Breast epithelium (tissue), 4 donors: ENCODE data around the gene BCAP31. TPM values are rescaled to one million over a fixed set of nuclear protein-coding genes. Genes with fewer than 3 reads are reported as not detected.

Experiments used
- DNase-seq, 2 donors: peaks; one replicate each; pipeline ENCODE4 v3.0.0-alpha.2; 2019; ENCODE audit warnings: low spot score in 2 of 2
- H3K27ac ChIP-seq, 2 donors: fragments of 200-600 bp; sonication (generic) in 1 of 2; one replicate each; pipeline ENCODE4 v1.5.1; 2016 to 2019; ENCODE audit warnings: mild to moderate bottlenecking in 1 of 2
- H3K27me3 ChIP-seq, 2 donors: fragments of 200-600 bp; sonication (generic) in 1 of 2; one replicate each; pipeline versions ENCODE4 v1.5.1 to v1.6.0; 2017 to 2019; ENCODE audit warnings: control low read depth in 1 of 2, mild to moderate bottlenecking in 1 of 2
- H3K36me3 ChIP-seq: fragments of 200-600 bp; one replicate; pipeline ENCODE4 v1.5.1; 2019
- H3K4me1 ChIP-seq, 2 donors: fragments of 200-600 bp; sonication (generic); one replicate each; pipeline ENCODE4 v1.5.1; 2016 to 2019; ENCODE audit warnings: control low read depth in 1 of 2
- H3K4me3 ChIP-seq, 3 donors: fragments of 200-600 bp; sonication (generic); 1 replicate in 2 of 3; 2 replicates in 1 of 3; pipeline ENCODE4 v1.5.1; 2016 to 2019; ENCODE audit warnings: mild to moderate bottlenecking in 3 of 3, moderate library complexity in 2 of 3
- H3K9me3 ChIP-seq, 2 donors: fragments of 200-600 bp; sonication (generic) in 1 of 2; one replicate each; pipeline ENCODE4 v1.5.1; 2016 to 2019; ENCODE audit warnings: control low read depth in 1 of 2
- CTCF ChIP-seq, 3 donors: fragments of 450-650 bp; IDR thresholded peaks; one replicate each; pipeline ENCODE4 v1.5.1; 2016 to 2017; ENCODE audit warnings: antibody characterized with exemption in 3 of 3, mild to moderate bottlenecking in 3 of 3, moderate library complexity in 3 of 3
- POLR2A ChIP-seq: fragments of 450-650 bp; IDR thresholded peaks from one replicate; pipeline ENCODE4 v1.6.1; 2016; ENCODE audit warnings: antibody characterized with exemption, mild to moderate bottlenecking, moderate library complexity
- POLR2AphosphoS5 ChIP-seq, 3 donors: sonication (generic); formaldehyde crosslinking; IDR thresholded peaks; one replicate each; pipeline ENCODE4 v1.6.1; 2017; ENCODE audit warnings: antibody characterized with exemption in 3 of 3
- intact Hi-C: fragments of 100-400 bp; cut with DNase I; formaldehyde crosslinking; loops from one replicate; pipeline ENCODE4 v1.15.1; 2023; ENCODE audit warnings: low total_unique reads
- total RNA-seq, 3 donors: library from RNA; depleted of rRNA; stranded (reverse); fragments of >200 nt; gene quantifications; one replicate each; pipeline ENCODE4 v1.1.0, GENCODE V29; 2016

Gene BCAP31
- total RNA-seq, 3 donors from 2014 or later, result 120 to 245 (median 129) TPM

- intact Hi-C loops, result no loop called here
- H3K4me1 ChIP-seq, result no peaks in the 10 kb centered on the region
- peaks cover 0 to 60% of the 10 kb centered on the region in 2 donors for H3K27me3 ChIP-seq
- TF ChIP-seq POLR2A, result no peak
- no peak for TF ChIP-seq CTCF (IDR thresholded peaks at IDR 0.05)
- TF ChIP-seq POLR2AphosphoS5 (IDR thresholded peaks at IDR 0.05), result no peak
- H3K27ac ChIP-seq, result no peak overlapping the region
- H3K36me3 ChIP-seq, result no peaks in the 10 kb centered on the region
- peaks cover 0 to 3% of the 10 kb centered on the region in 2 donors for H3K9me3 ChIP-seq
- no peak for DNase-seq
- H3K4me3 ChIP-seq, result no peak overlapping the region
Measured at GRCh38 chrX:153767674-153768055, 43.5 kb upstream of the BCAP31 start.

DNA sequence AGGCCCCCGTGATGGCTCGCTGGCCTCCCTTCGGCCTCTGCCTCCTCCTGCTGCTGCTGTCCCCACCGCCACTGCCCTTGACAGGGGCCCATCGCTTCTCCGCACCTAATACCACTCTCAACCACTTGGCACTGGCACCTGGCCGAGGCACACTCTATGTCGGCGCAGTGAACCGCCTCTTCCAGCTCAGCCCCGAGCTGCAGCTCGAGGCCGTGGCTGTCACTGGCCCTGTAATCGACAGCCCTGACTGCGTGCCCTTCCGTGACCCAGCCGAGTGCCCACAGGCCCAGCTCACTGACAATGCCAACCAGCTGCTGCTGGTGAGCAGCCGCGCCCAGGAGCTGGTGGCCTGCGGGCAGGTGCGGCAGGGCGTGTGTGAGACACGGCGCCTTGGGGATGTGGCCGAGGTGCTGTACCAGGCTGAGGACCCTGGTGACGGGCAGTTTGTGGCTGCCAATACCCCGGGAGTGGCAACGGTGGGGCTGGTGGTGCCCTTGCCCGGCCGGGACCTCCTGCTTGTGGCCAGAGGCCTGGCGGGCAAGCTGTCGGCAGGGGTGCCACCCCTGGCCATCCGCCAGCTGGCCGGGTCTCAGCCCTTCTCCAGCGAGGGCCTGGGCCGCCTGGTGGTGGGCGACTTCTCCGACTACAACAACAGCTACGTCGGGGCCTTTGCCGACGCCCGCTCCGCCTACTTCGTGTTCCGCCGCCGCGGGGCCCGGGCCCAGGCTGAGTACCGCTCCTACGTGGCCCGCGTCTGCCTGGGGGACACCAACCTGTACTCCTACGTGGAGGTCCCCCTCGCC is 42.9 kb upstream of the BCAP31 start:
- no peaks in the 10 kb centered on the region for H3K36me3 ChIP-seq
- TF ChIP-seq POLR2AphosphoS5 (IDR thresholded peaks at IDR 0.05) (no peak), CTCF (IDR thresholded peaks at IDR 0.05) (no peak), POLR2A (no peak)
- peaks cover 0 to 55% of the 10 kb centered on the region in 2 donors for H3K27me3 ChIP-seq
- H3K27ac ChIP-seq, result no peak overlapping the region
- peak overlapping the region in 1 of 3 donors; percentile 40 for H3K4me3 ChIP-seq
- peaks cover 0 to 3% of the 10 kb centered on the region in 2 donors for H3K9me3 ChIP-seq
- H3K4me1 ChIP-seq, result no peaks in the 10 kb centered on the region
- DNase-seq, result no peak
- intact Hi-C loops, result no loop called here

DNA sequence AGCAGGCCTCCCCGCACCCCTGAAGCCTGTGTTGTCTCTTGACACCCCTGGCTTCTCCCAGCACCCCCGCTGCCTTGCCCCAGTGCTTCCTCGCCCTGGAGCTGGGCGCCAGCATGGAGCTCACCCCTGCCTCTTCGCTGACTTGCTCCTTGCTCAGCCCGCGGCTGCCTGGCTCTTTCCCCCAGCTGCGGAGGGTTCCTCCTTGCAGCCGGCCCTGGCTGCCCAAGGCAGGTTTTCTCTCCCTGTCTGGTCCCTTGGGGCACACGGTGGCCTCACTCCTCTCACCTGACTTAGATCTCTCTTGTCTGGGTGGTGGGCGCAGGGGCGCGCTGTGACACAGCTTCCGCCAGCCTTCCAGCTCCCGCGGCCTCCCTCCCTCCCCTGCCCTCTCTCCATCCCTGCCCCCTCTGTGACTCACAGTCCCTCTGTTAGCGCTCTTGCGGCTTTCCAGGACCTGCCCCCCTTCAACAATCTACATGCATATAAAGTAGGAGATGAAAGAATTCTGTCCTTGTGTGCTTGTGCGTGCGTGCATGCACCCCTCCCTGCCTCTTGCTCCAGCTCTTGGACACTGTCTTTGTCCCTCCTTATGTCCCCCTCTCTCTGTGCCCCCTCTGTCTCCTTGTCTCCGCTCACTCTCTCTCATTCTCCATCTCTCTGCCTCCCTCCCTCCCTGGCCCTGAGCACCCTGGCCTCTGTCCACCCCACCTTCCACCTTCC is 42.1 kb upstream of the BCAP31 start:
- TF ChIP-seq CTCF (IDR thresholded peaks at IDR 0.05) (no peak), POLR2AphosphoS5 (IDR thresholded peaks at IDR 0.05) (no peak), POLR2A (no peak)
- Histone ChIP-seq H3K4me1 (no peaks in the 10 kb centered on the region), H3K9me3 (peaks cover 0 to 3% of the 10 kb centered on the region in 2 donors), H3K27me3 (peaks cover 0 to 48% of the 10 kb centered on the region in 2 donors), H3K4me3 (peak overlapping the region in 2 of 3 donors; percentile 40 to 56), H3K27ac (peak overlapping the region; percentile 66 to 83), H3K36me3 (no peaks in the 10 kb centered on the region)
- DNase-seq, result no peak
- intact Hi-C loops, result no loop called here

DNA sequence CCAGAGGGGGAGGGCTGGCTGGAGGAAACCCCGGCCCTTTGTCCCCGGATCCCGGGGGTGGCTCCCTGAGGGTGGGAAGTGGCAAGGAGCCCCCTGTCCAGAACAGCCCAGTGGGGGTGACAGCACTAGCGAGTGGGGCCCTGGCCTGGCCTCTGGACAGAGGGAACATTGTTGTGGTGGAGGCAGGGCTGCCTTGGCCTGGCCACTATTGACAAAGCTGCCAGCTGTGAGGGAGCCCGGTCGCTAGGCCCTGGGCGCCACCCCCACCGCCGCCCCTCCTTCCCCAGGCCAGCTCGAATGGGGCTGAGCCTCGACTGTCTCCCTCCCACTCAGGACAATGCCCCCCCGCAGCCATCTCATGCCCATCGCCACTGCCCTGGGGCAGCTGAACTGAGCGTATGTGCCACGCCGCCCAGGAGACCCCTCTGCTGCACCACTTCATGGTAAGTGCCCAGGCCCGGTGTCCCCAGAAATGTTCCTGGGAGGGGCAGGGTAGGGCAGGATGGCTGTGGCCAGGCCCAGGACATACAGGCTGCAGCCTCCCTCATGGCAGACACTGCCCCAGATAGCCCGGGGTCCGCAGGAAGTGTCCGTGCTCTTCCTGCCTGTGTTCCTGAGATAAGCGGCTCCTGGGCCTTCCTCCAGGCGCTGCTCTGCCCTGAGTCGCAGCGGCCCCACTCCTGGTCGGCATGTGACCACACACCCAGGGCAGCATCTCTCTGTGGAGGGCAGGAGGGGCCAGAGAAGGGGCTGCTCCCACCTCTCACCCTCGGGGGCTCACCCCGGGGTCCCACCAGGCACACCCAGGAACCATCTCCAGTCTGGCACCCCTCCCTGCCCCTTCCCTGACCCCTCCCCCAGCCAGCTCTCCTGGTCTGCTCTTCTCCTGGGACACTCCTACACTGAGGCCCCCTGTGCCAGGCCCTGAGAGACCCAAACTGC is 41.2 kb upstream of the BCAP31 start:
- TF ChIP-seq POLR2A (no peak), CTCF (IDR thresholded peaks at IDR 0.05) (no peak), POLR2AphosphoS5 (IDR thresholded peaks at IDR 0.05) (no peak)
- DNase-seq, result no peak

More for the DNA sequence above, 41.2 kb upstream of the BCAP31 start:
- H3K4me3 ChIP-seq, result peak overlapping the region in 2 of 3 donors; percentile 40 to 56
- peaks cover 0 to 41% of the 10 kb centered on the region in 2 donors for H3K27me3 ChIP-seq
- H3K36me3 ChIP-seq, result no peaks in the 10 kb centered on the region
- H3K4me1 ChIP-seq, result no peaks in the 10 kb centered on the region
- intact Hi-C loops, result no loop called here
- peak overlapping the region; percentile 66 to 83 for H3K27ac ChIP-seq
- peaks cover 0 to 3% of the 10 kb centered on the region in 2 donors for H3K9me3 ChIP-seq
